SK-MEL-5 (cell line): ENCODE measurements around the gene UNC79. TPM values are rescaled to one million over a fixed set of nuclear protein-coding genes. Genes with fewer than 3 reads are reported as not detected.

Experiments used
- DNase-seq: peaks from one replicate; pipeline ENCODE4 v3.0.0-alpha.2; 2016; ENCODE audit warnings: low read depth, low spot score
- in situ Hi-C: cut with HindIII; loops from 2 replicates; pipeline ENCODE4 v1.10.0; 2016; ENCODE audit warnings: low sequenced_read_pairs, high pct_unique_total_duplicates, low pct_unique_long_range_greater_than_20kb
- total RNA-seq: library from RNA; depleted of rRNA; stranded (reverse); fragments of >200 nt; shearing (Covaris generic); gene quantifications from 2 replicates; pipeline ENCODE4 v1.2.3, GENCODE V29; 2014

Gene UNC79
- total RNA-seq, 1 experiment from 2014 or later, result 1.2 TPM

GRCh38 chr14:93709249-93709648, 278.5 kb downstream of the UNC79 start:
- in situ Hi-C loops, result no loop called here
- no peak for DNase-seq

- DNase-seq, result no peak
- in situ Hi-C loops, result no loop called here
Observed at GRCh38 chr14:93712079-93712837, 281.5 kb downstream of the UNC79 start.

DNA sequence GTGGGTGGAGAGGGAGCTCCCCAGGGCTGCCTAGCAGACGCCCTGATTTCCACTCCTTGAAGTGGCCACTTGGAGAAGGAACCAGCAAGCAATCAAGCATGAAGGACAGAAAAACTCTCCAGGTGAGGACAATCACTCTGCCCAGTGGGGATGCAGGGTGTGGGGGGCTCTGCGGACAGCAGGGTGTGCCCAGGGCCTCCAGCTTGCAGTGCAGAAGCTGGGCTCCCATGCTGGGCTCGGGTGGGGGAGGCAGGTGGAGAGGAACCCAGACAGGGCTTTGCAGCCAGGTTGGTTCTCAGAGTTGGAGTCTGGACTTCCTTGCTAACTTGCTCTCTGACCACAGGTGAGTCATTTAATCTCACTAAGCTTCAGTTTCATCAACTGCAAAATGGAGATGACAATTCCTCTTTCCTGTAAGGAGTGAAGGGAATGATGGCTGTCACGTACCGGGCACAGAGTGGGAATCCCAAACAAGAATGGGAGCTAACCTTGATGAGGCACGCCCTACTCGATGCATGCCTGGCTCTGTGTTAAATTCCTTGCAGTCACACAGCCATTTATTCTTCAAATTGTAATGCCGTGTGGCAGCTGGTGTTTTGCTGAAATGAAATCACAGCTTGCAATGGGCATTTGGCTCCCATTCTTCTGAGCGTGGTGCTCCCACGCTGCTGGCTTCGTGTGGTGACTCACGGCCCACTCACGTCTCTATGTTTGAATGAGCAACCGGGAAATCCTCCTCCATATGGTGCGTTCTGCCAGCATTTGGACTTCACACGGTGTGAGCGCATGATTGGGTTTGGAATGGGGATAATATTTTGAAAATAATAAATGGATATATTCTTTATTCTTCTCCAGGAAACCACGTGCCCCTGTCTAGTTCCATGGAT, 282.3 kb downstream of the UNC79 start:
- DNase-seq, result no peak
- in situ Hi-C loops, result no loop called here

DNA sequence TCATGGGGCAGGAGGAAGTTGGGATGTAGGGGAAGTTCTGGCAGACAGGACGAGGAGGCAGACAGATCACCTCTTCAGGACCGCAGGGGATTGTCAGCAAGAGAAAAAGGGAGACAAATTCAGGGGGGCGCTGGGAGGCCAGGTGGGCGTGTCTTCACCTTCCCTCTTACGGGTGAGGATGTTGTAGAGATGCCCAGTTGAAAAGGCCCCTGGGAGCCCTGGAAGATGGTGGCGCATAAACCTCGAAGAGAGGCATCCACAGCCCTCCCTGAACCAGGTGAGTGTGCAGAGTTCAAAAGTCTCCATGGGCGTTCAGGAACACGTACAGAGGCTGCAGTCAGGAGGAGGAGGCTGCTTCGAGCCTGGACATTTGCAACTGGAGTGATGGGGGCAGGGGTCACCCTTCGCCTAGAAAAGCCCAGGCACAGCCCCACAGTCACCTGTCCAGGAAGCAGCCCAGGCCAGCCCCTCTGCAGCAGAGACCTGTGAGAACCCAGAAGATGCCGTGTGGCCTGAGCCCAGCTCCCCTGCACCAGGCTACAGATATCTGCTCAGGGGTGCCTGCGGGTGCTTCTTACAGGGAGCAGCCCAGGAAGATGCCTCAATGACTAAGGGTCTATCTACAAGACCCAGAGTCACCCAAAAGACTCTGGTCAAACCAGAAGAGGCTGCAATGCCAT, 283.1 kb downstream of the UNC79 start:
- no peak for DNase-seq
- in situ Hi-C loops, result no loop called here

GRCh38 chr14:93714605-93715004, 283.9 kb downstream of the UNC79 start:
- in situ Hi-C loops, result no loop called here
- no peak for DNase-seq

GRCh38 chr14:93715279-93715927, 284.7 kb downstream of the UNC79 start:
- no peak for DNase-seq
- in situ Hi-C loops, result no loop called here

- in situ Hi-C loops, result no loop called here
- DNase-seq, result no peak
Observed at GRCh38 chr14:93716002-93716745, 285.4 kb downstream of the UNC79 start.

GRCh38 chr14:93716746-93717667, 286.3 kb downstream of the UNC79 start:
- in situ Hi-C loops, result no loop called here
- DNase-seq, result no peak

DNA sequence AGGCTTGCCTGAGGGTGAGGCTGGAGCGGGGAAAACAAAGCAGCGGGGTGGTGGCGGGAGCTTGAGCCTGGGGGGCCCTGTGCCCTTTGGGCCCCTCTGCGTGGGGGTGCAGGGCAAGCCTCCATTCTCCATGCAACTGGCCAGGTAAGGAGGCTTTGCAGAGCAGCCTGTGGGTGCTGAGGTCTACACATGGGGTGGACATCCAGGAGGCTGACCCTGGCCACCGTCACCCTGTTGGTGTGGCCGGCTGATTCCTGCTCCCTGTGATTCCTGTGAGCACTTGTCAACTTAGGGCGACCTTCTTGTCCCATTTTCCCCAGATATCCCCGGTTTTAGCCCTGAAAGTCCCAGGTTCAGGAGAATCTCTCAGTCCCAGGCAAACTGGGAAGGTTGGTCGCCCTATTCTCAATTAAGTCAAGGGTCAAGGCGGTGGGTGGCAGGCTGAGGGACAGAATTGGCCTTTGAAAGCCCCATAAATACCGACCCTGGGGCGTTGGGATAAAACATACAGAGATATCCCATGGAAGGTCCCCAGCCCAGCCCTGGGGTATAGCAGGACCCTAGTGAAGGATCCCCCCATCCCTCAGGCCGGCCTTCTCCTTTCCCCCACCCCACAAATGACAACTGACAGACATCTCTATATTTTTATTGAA, 287.1 kb downstream of the UNC79 start:
- in situ Hi-C loops, result no loop called here

DNA sequence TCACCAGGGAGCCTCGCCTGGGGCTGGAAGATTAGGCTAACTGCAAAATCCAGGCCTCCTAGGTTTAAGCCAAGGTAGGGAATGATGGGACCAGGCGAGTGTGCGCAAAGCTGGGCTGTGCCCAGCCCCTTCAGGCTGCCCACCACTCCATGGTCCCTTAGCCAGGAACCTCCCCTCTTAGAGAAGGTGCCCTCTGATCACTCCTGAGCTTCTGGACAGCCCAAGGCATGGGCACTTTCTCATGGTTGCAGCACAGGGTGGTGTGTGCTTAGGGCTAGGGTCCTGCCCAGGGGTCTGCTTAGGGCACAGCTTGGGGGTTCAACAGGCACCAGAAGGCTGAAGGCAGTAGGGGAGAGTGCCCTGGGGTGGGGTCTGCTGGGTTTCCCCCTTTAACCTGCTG, 288.5 kb downstream of the UNC79 start:
- DNase-seq, result no peak
- in situ Hi-C loops, result no loop called here

More for the DNA sequence above, 287.1 kb downstream of the UNC79 start:
- no peak for DNase-seq

DNA sequence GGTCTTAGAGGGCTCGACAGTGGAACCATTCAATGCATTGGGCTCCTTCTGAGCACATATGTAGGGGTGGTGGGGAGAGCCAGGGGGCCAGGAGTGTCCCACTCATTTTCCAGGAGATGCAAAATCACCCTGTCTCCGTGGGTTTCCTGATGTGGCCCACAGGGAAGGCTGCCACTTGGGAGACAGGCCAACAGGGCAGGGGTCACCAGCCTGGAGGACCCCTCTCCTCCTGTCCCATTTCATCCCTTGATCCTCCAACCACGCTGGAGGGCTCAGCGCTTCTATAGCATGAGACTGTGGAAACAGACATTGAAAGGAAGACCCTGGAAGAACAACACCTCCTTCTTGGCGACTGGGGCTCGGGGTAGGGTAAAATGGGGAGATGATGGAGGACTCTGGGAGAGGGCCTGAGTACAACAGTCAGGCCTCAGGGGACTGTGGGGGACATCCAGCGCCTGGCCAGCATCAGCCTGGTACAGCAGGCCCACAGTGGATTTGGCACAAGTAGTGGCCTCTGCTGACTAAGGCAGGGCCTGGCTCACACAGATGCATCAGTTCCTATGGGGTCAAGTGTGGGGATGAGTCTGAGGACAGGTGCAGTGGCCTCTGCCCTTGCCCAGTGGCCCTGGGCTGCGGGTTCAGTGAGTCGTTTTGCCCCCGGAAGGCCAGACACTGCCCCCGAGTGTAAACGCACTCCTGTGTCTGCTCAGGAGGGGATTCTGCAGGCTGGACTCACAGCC, 289.5 kb downstream of the UNC79 start:
- no peak for DNase-seq
- in situ Hi-C loops, result no loop called here

DNA sequence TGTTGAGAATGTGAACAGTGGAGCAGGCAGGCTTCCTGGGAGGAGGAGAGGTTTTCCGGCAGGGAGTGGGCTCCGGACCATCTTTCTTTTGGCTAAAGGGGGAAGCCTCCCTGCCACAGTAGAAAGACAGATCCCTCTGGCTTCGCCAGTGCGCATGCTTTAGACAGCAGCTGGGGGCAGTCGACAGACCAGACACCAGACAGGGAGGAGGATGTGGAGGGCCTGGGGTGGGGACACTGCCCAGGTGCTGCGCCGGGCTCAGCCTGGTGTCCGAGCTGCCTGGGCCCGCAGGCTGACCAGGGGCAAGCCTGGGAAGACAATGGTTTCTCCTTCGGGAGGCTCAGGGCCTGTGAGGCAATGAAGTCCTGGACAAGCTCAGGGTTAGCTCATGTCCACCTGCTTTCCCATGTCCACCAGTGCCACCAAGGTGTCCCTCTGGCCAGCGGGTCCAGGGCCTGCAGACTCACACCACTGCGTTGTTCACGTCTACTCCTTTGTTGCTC, 290.3 kb downstream of the UNC79 start:
- DNase-seq, result no peak
- in situ Hi-C loops, result no loop called here

DNA sequence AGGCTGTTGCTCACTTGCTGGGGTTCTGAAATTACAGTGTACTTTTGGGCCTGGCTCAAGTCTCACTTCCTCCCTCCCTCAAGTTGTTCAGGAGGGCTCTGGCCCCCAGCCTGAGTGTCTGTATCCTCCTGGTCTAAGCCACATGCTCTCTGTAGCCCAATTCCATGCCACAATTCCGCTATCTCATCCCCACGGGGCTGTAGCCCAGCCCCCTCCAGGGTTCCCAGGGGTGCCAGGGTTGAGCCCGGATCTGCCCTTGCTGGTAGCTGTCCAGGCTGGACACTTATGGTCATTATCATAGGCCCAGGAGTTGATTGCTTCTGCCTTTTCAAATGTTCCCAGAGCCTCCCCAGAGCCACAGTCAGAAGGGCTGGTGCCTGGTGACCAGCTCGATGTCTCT, 292.3 kb downstream of the UNC79 start:
- DNase-seq, result no peak
- in situ Hi-C loops, result no loop called here

- in situ Hi-C loops, result no loop called here
Observed at GRCh38 chr14:93725002-93725582, 294.4 kb downstream of the UNC79 start.

GRCh38 chr14:93725993-93726392, 295.3 kb downstream of the UNC79 start:
- DNase-seq, result no peak
- in situ Hi-C loops, result no loop called here

More at GRCh38 chr14:93725002-93725582, 294.4 kb downstream of the UNC79 start:
- DNase-seq, result no peak
